ENCODE results near the gene BLACAT1. TPM values are rescaled to one million over a fixed set of nuclear protein-coding genes. Genes with fewer than 3 reads are reported as not detected.
"Not testable (repeated sequence)": the region's sequence is repeated elsewhere in the genome, so short reads cannot be mapped to it uniquely, and the experiment has no call there.

Gene BLACAT1
- total RNA-seq, 2 experiments from 2014 or later, result 0.06 to 0.15 TPM

DNA sequence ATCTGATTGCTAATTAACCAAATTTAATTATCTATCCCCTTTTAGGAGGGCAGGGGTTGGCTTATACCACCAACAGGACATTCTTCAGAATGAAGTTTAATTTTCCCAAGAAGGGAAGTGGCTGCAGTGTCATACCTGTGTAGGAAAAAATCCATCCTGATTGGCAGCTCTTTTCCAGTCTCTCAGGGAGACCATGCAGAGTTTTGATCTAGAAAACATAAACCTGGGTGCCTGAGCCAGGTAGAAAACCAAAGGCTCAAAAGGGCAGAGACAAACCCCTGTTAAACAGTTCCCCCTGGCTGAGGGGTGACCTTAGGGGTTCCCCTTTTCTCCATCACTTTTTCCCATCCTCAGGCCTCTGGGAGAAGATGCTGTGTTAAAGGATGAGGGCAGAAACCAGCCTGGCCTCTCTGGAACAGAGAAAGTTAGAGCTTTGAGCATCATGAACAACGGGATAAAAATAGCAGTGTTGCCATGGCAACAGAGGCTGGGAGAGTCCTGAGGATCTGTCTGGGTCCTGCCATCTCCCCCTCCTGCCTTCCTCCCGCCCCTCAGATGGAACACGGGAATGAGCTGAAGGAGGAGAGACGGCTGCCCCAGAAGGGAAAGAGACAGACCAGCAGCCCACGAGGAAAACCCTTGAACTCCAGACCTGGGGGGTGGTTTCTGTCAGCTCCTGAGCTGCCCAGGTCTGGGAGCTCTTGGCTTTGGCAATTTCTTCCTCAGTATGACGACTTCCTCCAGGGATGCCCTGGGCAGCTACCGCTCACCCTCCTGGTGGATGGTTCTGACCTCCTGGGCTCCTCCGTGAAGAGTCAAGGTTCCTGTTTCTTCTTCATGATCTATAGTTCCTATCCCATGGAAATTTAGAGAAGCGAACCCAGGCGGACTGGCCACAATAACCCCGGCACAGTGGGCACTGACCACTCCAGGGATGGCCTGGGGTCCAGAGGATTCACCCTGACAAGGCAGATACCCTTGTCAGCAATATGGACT lies 20.0 kb downstream of the BLACAT1 start:
- ChIA-PET CTCF (interaction anchor here (0.6 to 2.6 kb wide), 3 partner anchors 15 to 50 kb away, joined by 3 to 11 read pairs (median 3); no protein-coding TSS in a partner anchor), POLR2A (no interaction called here)

- CTCF ChIA-PET, result interaction anchor here (0.7 kb wide), 1 partner anchor 13 kb away, joined by 3 read pairs; no protein-coding TSS in a partner anchor
- POLR2A ChIA-PET, result no interaction called here
These were observed 21.1 kb downstream of the BLACAT1 start for GRCh38 chr1:205434738-205435137.

GRCh38 chr1:205432692-205433091 lies 23.2 kb downstream of the BLACAT1 start:
- POLR2A ChIA-PET, result not testable (repeated sequence)
- CTCF ChIA-PET, result interaction anchor here (3.9 to 4.4 kb wide), 2 partner anchors 8 to 53 kb away, joined by 22 to 24 read pairs; no protein-coding TSS in a partner anchor

DNA sequence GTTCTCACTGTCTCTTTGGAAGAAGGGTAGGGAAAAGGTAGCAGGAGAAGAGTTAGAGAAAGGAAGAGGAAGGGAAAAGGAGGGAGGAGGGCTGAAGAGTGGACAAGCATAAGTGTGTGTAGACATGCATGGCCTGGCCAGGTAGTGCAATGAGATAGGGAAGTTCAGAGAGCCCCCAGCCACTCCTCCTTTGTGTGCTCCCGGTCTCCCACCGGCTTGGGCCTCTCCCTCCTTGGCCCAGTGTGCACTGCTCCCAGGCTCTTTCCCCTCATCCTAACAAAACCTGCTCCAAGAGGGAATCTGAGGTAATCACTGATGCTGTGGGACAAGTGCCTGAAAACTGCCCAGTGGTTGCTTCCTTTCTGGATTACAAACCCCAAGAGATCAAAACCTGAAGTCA lies 23.7 kb downstream of the BLACAT1 start:
- ChIA-PET POLR2A (no interaction called here), CTCF (interaction anchor here (1.9 to 4.4 kb wide), 4 partner anchors 8 to 53 kb away, joined by 5 to 24 read pairs (median 14); no protein-coding TSS in a partner anchor)

GRCh38 chr1:205430696-205431305 lies 25.0 kb downstream of the BLACAT1 start:
- ChIA-PET POLR2A (no interaction called here), CTCF (interaction anchor here (0.6 to 4.4 kb wide), 17 partner anchors 10 to 161 kb away, joined by 3 to 24 read pairs (median 4); partner anchors contain the start of gene LEMD1)

GRCh38 chr1:205429762-205430695 lies 25.8 kb downstream of the BLACAT1 start:
- ChIA-PET POLR2A (interaction anchor here (0.7 kb wide), 1 partner anchor 49 kb away, joined by 4 read pairs; no protein-coding TSS in a partner anchor), CTCF (interaction anchor here (0.6 to 4.4 kb wide), 18 partner anchors 9 to 162 kb away, joined by 3 to 24 read pairs (median 4); partner anchors contain the start of gene LEMD1)

- ChIA-PET CTCF (interaction anchor here (1.3 to 1.9 kb wide), 3 partner anchors 28 to 63 kb away, joined by 3 to 5 read pairs (median 3); no protein-coding TSS in a partner anchor), POLR2A (no interaction called here)
These were observed 30.8 kb downstream of the BLACAT1 start for GRCh38 chr1:205424901-205425600.

GRCh38 chr1:205423814-205424399 lies 31.9 kb downstream of the BLACAT1 start:
- ChIA-PET CTCF (interaction anchor here (0.7 to 1.9 kb wide), 3 partner anchors 61 to 136 kb away, joined by 3 to 5 read pairs (median 3); no protein-coding TSS in a partner anchor), POLR2A (no interaction called here)

GRCh38 chr1:205422993-205423642 lies 32.7 kb downstream of the BLACAT1 start:
- CTCF ChIA-PET, result interaction anchor here (0.7 to 3.5 kb wide), 3 partner anchors 8 to 136 kb away, joined by 3 to 15 read pairs (median 3); no protein-coding TSS in a partner anchor
- POLR2A ChIA-PET, result no interaction called here

DNA sequence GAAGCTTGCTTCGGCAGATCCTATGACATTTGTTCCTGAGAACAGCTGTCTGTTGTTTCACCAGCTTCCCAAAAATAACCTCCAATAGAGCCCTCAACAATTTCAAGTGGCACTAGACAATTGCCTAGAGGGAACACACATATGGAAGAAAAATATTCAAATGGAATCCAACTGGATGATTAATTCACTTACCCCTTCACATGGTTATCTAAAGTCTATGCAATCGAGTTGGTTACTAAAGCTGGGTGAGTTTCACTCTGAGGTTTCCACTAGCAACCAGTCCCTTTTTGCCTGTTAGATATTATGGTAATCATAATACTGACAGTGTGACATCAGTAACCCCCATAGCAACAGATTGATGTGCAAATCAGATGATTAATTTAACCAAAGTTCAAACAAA lies 34.0 kb downstream of the BLACAT1 start, which contains the start of gene LEMD1:
TSS of gene LEMD1 (minus strand) at position 259 of the 400 bp plus-strand sequence. CDS start 1,520 bp downstream, outside the sequence.
- CTCF ChIA-PET, result interaction anchor here (0.8 to 3.5 kb wide), 2 partner anchors 9 to 64 kb away, joined by 3 to 15 read pairs; no protein-coding TSS in a partner anchor

GRCh38 chr1:205420938-205421337 lies 34.9 kb downstream of the BLACAT1 start:
- CTCF ChIA-PET, result interaction anchor here (1.0 to 3.5 kb wide), 2 partner anchors 10 to 15 kb away, joined by 3 to 15 read pairs; no protein-coding TSS in a partner anchor
- POLR2A ChIA-PET, result no interaction called here

More for the DNA sequence above, 34.0 kb downstream of the BLACAT1 start, which contains the start of gene LEMD1:
- POLR2A ChIA-PET, result no interaction called here

- ChIA-PET POLR2A (interaction anchor here (0.7 kb wide), 1 partner anchor 266 kb away, joined by 3 read pairs; no protein-coding TSS in a partner anchor), CTCF (interaction anchor here (1.3 kb wide), 1 partner anchor 67 kb away, joined by 4 read pairs; no protein-coding TSS in a partner anchor)
These were observed 37.8 kb downstream of the BLACAT1 start for GRCh38 chr1:205417870-205418635.

DNA sequence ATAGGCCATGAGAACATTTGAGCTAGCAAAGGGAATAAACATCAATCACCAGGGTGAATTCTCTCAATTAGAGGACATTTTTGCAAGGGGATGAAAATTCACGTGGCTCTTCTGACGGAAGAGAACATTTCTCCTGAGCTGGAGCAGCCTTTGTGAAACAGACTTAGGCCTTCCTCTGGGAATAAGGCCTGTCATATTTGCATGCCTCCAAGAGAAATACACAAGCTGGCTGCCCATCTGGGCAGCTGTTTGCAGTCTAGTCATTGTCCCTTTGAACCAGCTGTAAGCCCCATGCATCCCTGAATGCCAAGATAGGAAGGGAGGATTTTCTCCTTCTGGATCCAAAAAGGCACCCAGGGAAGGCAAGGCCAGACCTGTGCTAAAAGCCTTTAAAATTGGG lies 39.5 kb downstream of the BLACAT1 start:
- ChIA-PET CTCF (interaction anchor here (1.1 to 1.7 kb wide), 2 partner anchors 15 to 69 kb away, joined by 3 to 7 read pairs; no protein-coding TSS in a partner anchor), POLR2A (no interaction called here)

DNA sequence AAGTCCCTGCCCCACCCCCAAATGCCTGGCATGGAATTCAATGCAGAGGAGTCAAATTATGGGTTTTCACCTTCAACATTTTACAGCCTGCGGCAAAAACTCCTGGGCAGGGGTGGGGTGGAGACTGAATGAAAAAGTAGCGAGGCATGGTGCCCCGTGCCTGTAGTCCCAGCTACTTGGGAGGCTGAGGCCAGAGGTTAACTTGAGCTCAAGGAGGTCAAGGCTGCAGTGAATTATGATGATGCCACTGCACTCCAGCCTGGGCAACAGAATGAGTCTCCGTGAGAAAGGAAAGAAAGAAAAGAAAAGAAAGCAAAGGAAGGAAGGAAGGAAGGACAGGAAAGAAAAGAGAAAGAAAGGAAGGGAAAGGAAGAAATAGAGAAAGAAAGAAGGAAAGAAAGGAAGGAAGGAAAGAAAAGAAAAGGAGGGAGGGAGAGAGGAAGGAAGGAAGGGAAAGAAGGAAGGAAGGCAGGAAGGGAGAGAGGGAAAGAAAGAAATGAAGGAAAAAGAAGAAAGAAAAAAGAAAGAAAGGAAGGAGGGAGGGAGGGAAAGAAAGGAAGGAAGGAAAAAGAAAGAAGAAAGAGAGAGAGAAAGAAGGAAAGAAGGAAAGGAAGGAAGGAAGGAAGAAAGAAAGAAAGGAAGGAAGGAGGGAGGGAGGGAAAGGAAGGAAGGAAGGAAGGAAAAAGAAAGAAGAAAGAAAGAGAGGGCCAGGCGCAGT lies 45.1 kb downstream of the BLACAT1 start:
- ChIA-PET POLR2A (no interaction called here), CTCF (interaction anchor here (2.0 kb wide), 1 partner anchor 75 kb away, joined by 9 read pairs; no protein-coding TSS in a partner anchor)

DNA sequence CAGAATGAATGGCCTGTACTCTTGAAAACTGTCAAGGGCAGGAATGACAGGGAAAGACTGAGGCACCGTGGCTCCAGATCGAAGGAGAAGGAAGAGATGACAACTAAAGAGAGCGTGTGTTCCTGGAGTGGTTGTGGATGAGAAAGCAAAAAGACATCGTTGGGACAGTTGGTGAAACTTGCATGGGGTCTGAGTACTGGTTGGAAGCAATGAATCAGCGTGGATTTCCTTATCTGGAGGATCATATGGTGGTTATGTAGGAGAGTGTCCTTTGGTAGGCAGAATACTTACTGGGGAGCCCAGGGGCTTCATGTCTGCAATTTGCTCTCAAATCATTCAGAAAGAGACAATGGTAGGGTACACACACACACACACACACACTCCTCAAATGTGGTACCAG lies 47.9 kb downstream of the BLACAT1 start:
- CTCF ChIA-PET, result no interaction called here

More for the DNA sequence above, 47.9 kb downstream of the BLACAT1 start:
- POLR2A ChIA-PET, result no interaction called here

Measured in activated CD8-positive, alpha-beta memory T cell treated with anti-CD3 and anti-CD28 coated beads for 36 hours (primary cell).